Ascending aorta (tissue), 2 donors: ENCODE results near the gene PSEN1. TPM values are rescaled to one million over a fixed set of nuclear protein-coding genes. Genes with fewer than 3 reads are reported as not detected.

ENCODE experiments used
- DNase-seq, 2 donors: peaks; one replicate each; pipeline ENCODE4 v3.0.0-alpha.2; 2019; ENCODE audit warnings: low spot score in 2 of 2
- H3K27ac ChIP-seq, 2 donors: fragments of 200-600 bp; sonication (generic); one replicate each; pipeline ENCODE4 v1.5.1; 2016 to 2017; ENCODE audit warnings: mild to moderate bottlenecking in 1 of 2
- H3K27me3 ChIP-seq: fragments of 200-600 bp; sonication (generic); one replicate; pipeline ENCODE4 v1.5.1; 2017
- H3K36me3 ChIP-seq, 2 donors: fragments of 200-600 bp; sonication (generic); one replicate each; pipeline ENCODE4 v1.5.1; 2016
- H3K4me1 ChIP-seq, 2 donors: fragments of 200-600 bp; sonication (generic); one replicate each; pipeline ENCODE4 v1.5.1; 2016 to 2017; ENCODE audit warnings: mild to moderate bottlenecking in 1 of 2
- H3K4me3 ChIP-seq, 2 donors: fragments of 200-600 bp; sonication (generic); one replicate each; pipeline ENCODE4 v1.5.1; 2016 to 2017; ENCODE audit warnings: mild to moderate bottlenecking in 1 of 2
- H3K9me3 ChIP-seq, 2 donors: fragments of 200-600 bp; sonication (generic); one replicate each; pipeline ENCODE4 v1.5.1; 2016
- CTCF ChIP-seq, 3 experiments: fragments of 200-600 bp in 2 of 3; fragments of 450-650 bp in 1 of 3; sonication (generic) in 2 of 3; IDR thresholded peaks; one replicate each; pipeline ENCODE4 v1.5.1; 2016 to 2019; ENCODE audit warnings: antibody characterized with exemption in 3 of 3, mild to moderate bottlenecking in 1 of 3, moderate library complexity in 1 of 3
- intact Hi-C: fragments of 100-400 bp; cut with DNase I; formaldehyde crosslinking; loops from one replicate; pipeline ENCODE4 v1.15.1; 2023
- total RNA-seq: library from RNA; depleted of rRNA; stranded (reverse); fragments of >200 nt; gene quantifications from one replicate; pipeline ENCODE4 v1.1.0, GENCODE V29; 2016

Gene PSEN1
- total RNA-seq, 1 donor from 2014 or later = 15.2 TPM

- H3K27ac ChIP-seq = no peak within 1 kb of the TSS
- no peak for TF ChIP-seq CTCF (IDR thresholded peaks at IDR 0.05)
- peak within 1 kb of the TSS; percentile 53 to 64 for H3K4me3 ChIP-seq
- no peaks in the 10 kb centered on the region for H3K36me3 ChIP-seq
- no peak for DNase-seq
- H3K9me3 ChIP-seq = no peaks in the 10 kb centered on the region
- H3K4me1 ChIP-seq = peaks cover 27 to 29% of the 10 kb centered on the region in 2 donors
- H3K27me3 ChIP-seq = peaks cover 20% of the 10 kb centered on the region
- intact Hi-C loops = no loop called here
Observed at GRCh38 chr14:73237219-73237785, 101.0 kb downstream of the PSEN1 start, which contains the start of gene PAPLN. PAPLN (plus strand) TSS chr14:73237506; CDS start chr14:73239779, 2,273 bp downstream.

DNA sequence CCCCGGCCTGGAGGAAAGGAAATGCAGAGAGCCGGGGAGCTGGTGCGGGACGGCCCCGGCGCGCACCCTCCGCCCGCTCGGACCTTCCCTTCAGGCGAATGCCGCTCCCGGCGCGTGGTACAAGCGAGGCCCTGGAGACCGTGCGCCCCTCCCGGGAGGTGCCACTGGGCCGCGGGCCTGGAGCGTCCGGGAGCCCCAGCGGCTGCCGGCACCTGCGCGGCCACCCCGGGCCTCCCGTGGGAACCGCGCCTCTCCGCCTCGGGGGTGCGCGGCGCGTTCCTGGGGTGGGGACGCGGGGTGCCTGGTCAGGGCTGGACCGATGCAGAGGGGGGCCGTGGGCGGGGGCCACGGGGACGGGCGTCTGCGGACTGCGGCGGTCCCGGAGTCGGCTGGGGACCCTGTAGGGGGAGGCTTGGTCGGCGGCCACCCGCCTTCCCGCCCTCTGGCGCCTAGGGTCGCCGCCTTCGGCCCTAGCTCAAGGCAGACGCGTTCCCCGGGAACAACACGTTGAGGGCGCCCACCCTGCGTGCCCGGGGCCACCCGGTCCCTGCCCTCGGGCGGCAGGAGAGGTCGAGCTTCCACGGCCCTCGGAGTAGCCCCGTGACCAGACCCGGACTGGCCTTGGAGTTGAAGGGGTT, 101.6 kb downstream of the PSEN1 start:
- no peak overlapping the region for H3K27ac ChIP-seq
- TF ChIP-seq CTCF (IDR thresholded peaks at IDR 0.05) = no peak
- H3K4me3 ChIP-seq = peak overlapping the region; percentile 53 to 64
- DNase-seq = no peak
- peaks cover 27 to 29% of the 10 kb centered on the region in 2 donors for H3K4me1 ChIP-seq
- H3K36me3 ChIP-seq = no peaks in the 10 kb centered on the region
- intact Hi-C loops = no loop called here
- no peaks in the 10 kb centered on the region for H3K9me3 ChIP-seq
- H3K27me3 ChIP-seq = peaks cover 20% of the 10 kb centered on the region

DNA sequence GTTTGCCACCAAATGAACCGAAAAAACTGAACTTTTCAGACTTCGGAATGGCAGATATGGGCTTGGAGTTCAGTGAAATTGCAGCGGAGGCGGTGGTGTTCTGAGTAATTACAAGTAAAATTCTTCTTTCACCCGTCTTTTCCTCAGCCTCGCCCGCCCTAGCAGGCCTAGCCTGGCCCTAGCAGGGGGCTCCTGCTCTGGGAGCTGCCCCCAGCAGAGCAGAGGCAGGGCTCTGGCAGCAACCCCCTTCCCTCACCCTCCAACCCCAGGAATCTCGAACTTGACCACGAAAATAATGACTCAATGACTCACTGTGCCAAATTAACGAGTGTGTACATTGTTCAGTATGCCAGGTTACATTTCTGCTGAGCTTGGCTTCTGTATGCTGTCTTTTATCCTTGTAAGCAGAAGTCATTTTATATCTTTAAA, 102.1 kb downstream of the PSEN1 start:
- intact Hi-C loops = no loop called here
- Histone ChIP-seq H3K27ac (no peak overlapping the region), H3K27me3 (peaks cover 20% of the 10 kb centered on the region), H3K4me3 (peak overlapping the region; percentile 53 to 64), H3K36me3 (no peaks in the 10 kb centered on the region), H3K9me3 (no peaks in the 10 kb centered on the region), H3K4me1 (peaks cover 27 to 29% of the 10 kb centered on the region in 2 donors)
- TF ChIP-seq CTCF (IDR thresholded peaks at IDR 0.05) = no peak
- no peak for DNase-seq

DNA sequence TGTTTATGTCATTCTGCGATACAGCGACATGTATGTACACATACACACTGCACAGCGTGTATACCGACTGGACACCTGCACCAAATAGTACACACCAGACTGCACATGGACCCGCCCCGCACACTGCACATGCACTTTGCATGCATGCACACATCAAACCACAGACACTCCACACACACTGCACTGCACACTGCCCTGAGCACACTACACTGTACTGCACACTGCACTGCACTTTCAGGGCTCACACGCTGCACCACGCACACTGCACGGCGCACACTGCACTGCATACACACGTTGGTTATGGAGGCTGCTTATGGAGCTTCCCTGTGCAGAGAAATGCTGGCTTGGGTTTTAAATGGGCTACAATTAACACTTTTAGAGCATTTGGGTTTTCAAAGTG, 102.6 kb downstream of the PSEN1 start:
- Histone ChIP-seq H3K4me1 (peaks cover 27 to 29% of the 10 kb centered on the region in 2 donors), H3K27ac (no peak overlapping the region), H3K4me3 (peak overlapping the region; percentile 32 to 64), H3K9me3 (no peaks in the 10 kb centered on the region), H3K27me3 (peaks cover 20% of the 10 kb centered on the region), H3K36me3 (no peaks in the 10 kb centered on the region)
- DNase-seq = no peak
- intact Hi-C loops = no loop called here
- no peak for TF ChIP-seq CTCF (IDR thresholded peaks at IDR 0.05)

GRCh38 chr14:73239393-73240241, 103.3 kb downstream of the PSEN1 start:
- no peaks in the 10 kb centered on the region for H3K36me3 ChIP-seq
- peaks cover 20% of the 10 kb centered on the region for H3K27me3 ChIP-seq
- H3K4me3 ChIP-seq = peak overlapping the region; percentile 32 to 64
- TF ChIP-seq CTCF (IDR thresholded peaks at IDR 0.05) = no peak
- H3K27ac ChIP-seq = no peak overlapping the region
- H3K4me1 ChIP-seq = peaks cover 27 to 29% of the 10 kb centered on the region in 2 donors
- DNase-seq = no peak
- no peaks in the 10 kb centered on the region for H3K9me3 ChIP-seq
- intact Hi-C loops = no loop called here
